ENCODE measurements around the gene RELL1.
"Not testable (repeated sequence)": the region's sequence is repeated elsewhere in the genome, so short reads cannot be mapped to it uniquely, and the experiment has no call there.

The RELL1 gene

DNA sequence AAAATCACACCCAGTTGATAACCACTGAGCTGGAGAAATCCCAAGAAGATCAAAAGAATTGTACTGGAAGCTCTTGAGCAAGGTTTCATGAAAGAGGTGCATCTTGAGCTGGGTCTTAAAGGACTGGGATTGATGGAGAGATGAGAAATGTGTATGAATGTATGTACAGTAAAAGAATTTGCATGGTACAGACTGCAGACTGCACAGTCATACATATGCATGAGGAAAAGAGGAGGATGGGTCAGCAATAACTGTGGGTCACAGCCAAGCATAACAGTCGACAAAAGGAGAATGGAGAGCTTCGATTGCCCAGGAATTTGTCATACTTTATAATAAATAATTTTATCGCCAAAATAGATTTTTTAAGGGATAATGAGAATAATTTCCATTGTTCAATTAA is 4.8 kb upstream of the RELL1 start:
- DNase-seq = no peak

DNA sequence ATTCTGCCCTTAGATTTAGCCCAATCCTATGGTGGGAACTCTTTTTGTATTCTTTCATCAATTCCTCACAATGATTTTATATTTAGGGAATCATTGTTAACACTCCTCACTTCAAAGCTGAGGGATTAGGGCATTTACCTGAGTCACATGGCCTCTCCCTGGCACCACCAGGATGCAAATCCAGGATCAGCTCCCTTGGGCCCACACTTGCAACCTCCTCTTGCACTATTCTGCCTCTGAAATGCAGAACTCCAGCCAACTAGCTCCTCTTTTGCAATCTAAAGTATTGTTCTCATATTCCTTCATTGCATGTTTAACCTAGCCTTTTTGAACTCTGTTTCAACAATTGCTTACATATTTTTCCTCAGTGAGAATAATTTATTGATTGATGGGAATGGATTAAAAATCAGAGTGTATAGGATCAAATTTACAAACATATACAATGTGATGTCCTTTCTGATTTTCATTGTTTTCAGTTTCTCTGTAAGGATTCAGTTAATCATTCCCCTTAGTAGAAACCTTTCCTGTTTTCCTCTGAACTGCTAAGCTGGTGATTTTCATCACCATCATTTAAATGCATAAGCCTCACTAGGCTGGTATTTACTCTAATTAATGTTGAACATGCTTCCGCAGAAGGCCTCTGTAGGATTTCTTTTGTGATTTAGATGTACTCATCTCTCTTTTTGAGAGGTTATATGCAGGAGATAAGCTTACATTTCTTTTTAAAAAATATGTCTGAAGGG is 3.3 kb upstream of the RELL1 start:
- DNase-seq = no peak

DNA sequence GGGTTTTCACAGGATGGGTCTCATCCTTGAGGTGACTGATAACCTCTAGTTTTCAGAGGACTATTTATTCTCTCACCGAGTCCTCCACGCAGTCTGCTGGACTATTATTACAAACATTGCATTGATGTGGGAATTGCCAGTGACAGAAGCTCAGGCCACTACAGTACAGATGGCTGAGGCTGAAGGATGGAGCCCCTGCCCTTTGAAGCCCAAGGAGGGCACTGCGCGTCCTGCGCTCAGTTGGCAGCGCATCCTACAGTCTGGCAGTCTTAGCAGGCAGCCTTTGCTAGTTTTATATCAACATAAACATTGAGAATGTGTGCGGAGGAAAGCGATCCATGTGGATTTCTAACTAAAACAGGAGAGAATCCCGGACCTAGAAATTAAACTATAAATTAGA is 1.5 kb upstream of the RELL1 start:
- DNase-seq = no peak

DNA sequence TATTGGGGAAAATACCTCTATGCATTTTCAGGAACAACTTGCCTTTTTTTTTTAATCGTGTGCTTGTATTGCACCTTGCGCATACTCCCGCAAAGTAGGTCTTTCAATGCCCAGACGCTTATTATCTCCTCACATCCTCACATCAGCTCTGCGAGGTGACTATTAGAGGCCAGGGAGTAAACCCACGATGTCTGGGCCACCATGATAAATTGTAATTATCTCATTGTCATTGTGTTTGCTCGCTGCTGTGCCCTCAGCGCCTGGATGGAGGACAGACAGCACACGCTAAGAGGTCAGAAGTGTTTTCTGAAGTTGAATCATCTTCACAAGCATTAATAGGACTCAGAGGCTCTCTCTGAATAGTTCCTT is 1.0 kb upstream of the RELL1 start:
- DNase-seq = no peak

DNA sequence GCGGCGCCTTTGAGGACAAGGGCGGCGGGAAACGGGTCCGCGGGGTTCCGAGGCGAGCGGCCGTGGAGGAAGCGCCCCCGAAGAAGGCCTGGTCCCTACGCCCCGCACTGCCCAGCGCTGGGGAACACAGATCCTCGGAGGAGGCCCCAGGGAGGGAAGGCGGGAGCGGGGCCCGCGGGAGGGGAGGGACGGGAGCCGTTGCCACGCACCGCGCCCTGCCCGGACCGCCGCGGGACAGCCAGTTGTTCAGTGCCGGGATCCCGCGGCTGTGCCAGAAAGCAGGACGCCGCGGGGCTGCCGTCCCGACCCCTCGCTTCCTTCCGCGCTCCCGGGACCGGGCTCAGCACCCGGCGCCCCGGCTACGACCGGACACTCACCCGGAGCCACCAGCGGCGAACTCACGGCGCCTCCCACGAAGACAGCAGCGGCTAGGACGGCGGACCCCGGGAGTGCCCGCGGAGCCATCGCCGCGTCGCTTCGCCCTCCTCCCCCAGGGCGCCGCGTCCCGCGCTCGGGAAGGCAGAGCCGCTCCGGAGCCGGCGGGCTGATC is 278 bp downstream of the RELL1 start:
- no peak for DNase-seq

DNA sequence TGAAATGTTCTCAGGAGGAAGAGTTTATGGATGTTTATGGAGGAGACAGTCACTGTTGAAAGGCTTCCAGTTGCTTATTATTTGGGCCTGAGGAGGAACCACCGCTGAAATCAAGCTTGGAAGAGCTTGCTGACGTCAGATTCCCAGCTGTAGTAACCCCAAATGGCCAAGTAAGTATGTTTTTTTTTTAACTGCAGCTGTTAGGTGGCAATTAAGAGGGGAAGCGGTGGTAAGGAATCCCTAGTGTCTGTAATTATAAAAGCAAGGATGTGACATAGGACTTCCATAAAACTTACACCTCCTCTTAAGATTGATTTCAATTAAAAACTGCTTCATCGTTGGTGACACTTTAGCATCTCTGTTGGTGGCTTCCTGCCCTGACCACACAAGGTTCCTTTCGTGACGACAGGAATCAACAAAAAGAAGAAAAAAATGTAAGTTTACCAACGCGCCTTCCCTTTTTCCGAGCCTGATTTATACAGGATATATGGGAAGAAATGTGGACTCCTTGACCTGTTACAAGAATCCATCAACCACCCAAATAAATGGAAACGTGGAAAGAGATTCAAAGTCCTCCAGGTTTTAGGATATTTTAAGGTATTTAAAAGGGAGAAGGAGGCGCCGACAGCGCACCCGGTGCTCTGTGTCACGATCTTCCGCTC is 884 bp downstream of the RELL1 start:
- no peak for DNase-seq

DNA sequence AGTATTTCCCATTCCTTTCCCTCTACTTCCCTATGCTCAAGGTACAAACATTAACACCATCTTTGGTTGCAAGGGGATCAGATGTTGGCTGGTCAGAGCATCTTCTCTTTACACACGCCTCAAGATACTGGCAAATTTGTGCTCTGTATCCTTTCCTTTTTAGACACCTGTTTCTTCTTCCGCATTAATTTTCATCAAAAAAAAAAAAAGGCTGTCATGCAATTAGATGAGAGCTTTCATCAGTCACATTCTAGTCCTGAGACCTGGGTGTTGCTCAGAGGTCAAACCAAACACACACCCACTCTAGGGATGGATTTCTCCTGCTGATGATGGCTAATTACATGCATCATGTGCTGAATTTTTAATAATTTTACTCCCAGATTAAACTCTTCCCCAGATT is 2.0 kb downstream of the RELL1 start:
- DNase-seq = no peak

DNA sequence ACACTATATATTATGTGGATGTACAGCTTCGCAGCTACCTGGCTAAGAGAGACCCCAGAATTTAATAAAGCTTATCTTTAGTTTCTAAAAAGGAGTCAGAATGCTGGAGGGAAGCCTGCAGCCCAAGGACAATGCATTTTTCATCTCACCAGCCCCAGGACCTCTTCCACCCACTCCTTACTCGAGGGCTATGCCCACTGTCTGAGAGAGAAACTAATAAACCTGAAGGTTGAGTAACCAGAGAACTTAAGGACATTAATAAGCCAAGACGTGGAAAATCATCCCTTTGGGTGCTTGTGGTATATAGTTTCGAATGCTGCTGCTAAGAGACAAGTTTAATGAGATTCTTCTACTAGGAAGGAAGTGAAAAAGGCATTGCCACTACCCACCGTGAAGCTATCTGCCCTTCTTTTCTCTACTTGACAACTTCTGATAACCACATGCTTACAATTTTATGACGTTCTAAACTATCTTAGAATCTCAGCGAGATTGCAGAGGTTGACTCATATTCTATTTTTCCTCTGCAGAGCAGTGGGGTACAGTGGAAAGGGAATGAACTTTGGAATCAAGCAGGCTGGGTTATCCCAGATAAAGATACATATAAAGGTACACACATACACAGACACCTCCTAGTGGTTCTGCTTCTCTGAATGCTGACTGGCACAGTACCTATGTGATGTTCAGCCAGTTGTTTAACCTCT is 3.3 kb downstream of the RELL1 start:
- no peak for DNase-seq

DNA sequence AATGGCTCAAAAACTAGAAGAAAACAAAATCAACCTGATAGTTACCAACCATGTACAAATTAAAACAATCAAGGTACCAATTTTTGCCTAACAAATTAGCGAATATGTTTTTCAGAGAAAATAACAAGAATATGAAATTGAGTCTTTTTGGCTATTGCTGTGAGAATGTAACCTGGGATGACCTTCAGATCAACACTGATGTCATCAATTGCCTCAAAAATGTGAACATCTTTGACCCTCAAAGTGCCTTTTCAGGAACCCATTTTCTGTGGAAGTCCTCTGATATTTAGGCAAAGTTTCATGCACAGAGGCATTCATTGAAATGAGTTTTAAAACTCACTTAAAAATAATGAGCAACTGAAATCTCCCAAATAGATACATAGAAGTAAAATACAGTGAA is 6.1 kb downstream of the RELL1 start:
- no peak for DNase-seq

DNA sequence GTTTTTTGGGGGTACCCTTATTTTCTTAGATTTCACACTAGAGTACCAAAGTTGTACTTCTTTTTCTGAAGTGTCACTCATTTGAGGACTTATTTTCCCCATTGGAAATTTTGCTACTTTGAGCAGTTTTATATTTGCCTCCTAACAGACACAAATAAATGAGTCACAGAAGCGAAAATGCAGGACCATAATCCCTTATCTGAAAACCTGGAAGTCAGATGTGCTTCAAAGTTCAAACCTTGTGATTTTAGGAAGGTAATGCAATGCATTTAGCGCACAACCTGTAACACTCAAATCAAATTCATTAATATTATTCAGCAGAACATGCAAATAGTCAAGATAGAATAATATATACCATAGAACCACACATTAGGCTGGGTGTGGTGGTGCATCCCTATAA is 6.9 kb downstream of the RELL1 start:
- DNase-seq = no peak

DNA sequence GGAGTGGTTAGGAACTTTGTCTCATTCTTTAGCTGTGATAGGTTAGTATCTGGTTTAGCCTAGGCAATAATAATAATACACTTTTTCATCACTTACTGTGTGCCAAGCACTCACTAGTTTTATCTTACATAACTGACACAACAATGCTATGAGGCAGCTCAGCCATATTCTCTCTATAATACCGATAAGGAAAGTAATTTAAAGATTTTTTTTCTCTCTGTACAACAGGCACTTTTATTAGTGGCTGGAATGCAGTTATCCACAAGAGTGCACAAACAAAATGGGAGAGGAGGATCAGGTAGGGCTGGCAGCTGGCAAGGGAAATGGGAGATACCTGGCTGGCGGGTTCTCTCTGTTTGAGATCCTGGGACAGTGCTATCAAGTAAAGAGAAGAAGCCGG is 7.6 kb downstream of the RELL1 start:
- DNase-seq = no peak

DNA sequence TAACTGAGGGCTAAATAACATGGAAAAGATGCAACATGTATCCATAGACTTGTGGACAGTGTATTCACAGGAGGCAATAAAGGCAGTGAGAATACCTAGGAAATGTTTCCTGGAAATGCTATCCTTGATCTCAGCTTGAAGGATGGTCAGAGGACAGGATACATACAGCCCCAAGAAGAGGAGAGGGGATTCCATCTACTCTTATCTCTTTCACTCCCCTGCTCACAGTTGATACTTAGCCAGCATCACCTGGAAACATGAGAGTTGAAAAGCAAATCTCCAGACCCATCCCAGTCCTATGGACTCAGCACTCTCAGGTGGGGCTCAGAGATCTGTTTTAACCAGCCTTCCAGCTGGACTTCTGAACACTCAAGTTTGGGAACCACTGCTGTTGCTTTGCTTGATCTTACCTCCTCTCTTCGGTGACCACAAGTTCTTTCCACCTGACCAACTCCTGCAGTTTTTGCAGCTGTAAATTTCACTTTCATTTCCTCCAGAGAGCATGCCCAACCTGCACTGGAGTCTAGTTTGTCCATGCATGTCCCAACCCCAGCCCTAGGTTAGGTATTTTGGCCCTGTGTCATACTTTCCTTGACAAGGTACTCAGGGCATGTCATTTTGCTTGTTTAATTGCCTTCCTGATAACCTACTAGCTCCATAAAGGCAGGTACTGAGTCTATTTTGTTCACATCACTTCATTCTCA is 10.4 kb downstream of the RELL1 start:
- DNase-seq = no peak

DNA sequence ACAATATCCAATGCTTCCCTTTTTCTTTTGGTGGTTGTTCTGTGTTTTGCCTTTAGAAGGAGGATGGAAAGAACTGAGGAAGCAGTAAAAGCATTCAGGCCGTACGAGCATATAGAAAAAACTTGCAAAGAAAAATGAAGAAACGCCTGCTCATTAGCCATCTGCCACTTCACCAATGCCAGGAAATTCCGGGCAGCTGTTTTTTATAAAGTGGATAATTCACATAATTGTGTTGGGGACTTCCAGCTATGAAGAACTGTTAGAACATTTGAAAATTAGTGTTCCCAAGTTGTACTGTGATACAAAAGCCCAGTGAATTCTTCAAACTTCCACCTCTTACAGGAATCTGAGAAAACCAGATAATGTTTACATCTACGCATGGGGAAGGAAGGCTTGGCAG is 11.7 kb downstream of the RELL1 start:
- no peak for DNase-seq

DNA sequence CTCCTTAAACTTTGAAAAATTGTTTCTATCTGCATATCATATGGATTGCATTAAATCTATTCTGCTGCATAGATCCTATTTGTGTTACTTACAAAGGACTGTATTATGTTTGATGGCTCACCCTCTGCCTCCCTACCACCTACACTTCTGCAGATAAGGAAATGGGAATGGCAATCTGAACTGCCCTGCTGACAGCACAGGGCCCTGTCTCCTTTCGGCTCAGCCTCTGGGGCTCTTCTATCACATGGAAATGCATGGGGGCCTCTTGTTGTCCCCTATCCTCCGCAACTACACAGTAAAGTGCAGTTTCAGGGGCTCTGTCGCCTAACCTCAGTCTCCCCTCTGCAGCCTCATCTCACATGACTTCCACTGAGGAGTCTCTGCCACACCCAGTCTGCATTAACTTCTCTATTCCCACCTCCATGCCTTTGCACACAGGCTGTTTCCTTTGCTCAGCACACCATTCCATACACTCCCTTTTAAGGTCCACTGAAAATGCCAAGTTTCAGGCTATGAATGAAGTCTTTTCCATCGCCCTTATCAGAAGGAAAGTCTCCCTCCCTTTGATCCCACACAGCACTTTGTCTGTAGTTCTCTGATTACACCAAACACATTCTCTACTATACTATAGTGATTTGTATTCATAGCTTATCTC is 12.5 kb downstream of the RELL1 start:
- no peak for DNase-seq

DNA sequence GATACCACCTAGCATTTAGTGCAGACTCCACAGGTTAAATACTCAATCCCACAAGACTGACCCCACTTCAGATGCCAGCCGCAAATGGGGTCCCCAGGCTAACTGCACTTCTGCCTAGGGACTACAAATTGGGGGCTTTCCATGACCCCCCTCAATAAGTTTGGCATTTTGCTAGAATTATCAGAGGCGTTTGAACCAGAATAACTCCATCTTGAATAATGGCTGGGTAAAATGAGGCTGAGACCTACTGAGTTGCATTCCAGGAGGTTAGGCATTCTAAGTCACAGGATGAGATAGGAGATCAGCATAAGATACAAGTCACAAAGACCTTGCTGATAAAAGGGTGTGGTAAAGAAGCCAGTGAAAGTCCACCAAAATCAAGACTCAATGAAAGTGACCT is 15.1 kb downstream of the RELL1 start:
- no peak for DNase-seq

DNA sequence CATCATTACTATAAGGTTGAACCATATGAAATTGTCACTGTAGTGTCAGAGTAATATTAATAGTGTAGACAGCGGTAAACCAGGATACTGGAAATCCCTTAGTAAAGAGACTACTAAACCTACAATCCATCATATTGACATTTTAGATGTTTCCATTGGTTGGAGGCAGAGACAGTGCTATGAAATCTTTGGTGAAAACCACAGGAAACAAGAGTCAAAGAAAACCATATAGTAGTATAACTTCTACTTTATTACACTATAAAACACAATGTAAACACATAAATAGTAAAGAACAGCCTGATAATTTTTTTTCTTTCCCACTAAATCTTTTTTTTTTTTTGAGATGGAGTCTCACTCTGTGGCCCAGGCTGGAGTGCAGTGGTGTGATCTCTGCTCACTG is 15.9 kb downstream of the RELL1 start:
- DNase-seq = no peak

DNA sequence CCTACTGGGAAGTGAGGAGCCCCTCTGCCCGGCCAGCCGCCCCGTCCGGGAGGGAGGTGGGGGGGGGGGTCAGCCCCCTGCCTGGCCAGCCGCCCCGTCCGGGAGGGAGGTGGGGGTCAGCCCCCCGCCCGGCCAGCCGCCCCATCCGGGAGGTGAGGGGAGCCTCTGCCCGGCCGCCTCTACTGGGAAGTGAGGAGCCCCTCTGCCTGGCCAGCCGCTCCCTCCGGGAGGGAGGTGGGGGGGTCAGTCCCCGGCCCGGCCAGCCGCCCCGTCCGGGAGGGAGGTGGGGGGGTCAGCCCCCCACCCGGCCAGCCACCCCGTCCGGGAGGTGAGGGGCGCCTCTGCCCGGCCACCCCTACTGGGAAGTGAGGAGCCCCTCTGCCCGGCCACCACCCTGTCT is 17.1 kb downstream of the RELL1 start:
- DNase-seq = not testable (repeated sequence)

DNA sequence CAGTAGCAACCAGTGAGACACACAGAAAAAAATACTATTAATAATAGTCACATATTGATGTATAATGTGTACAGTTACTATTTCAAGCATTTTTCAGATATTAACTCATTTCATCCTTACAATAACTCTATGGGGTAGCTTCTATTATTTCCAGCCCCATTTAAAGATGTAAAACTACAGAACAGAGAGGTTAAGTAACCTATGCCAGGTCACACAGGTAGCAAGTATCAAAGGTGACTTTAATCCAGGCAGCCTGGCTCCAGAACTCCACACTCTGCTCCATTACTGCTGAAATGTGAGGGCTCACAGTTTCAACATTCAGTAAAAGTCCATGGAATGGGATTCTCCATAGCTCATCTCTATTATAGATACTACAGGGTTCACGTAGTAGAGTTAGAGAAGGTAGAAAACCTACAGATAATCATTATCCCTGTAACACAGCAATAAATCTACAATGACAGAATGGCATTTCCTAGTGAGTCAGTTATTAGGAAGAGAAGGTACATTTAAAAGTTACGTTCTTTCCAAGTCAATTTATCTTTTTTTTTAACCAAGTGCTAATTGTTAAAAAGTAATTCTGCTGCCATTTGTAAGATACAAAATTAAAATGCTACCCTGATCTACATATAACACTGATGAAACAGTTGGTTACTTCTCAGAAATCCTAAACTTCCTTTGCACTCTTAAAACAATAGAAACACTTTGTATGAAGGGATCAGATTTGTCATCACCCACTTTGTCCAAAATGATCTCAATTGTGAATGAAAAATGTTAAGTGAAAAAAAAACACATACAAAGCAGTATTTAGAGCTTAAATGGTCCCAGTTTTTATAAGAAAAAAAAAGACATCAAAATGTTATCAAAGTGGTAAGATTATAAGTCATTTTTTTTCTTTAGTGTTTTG is 18.7 kb downstream of the RELL1 start:
- DNase-seq = no peak

DNA sequence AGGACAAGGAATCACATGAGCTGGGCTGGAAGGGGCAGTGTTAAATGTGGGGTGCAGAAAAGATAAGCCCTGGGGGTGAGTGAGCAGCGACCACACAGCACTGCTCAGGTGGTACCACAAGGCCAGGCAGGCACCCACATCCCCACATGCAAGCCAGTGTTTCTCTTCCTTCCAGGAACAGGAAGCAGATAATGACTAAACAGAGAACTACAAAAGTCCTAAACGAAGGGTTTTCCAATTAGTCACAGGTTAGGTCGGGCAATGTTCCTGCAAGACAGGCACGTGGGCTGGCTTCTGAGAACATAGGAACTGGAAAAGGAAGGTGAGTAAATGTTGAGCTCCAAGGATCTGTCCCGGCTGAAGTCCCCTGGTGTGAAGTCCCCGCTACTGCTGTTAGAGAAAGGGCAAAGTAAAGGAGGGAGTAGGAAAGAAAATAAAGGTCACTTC is 19.5 kb downstream of the RELL1 start:
- no peak for DNase-seq

DNA sequence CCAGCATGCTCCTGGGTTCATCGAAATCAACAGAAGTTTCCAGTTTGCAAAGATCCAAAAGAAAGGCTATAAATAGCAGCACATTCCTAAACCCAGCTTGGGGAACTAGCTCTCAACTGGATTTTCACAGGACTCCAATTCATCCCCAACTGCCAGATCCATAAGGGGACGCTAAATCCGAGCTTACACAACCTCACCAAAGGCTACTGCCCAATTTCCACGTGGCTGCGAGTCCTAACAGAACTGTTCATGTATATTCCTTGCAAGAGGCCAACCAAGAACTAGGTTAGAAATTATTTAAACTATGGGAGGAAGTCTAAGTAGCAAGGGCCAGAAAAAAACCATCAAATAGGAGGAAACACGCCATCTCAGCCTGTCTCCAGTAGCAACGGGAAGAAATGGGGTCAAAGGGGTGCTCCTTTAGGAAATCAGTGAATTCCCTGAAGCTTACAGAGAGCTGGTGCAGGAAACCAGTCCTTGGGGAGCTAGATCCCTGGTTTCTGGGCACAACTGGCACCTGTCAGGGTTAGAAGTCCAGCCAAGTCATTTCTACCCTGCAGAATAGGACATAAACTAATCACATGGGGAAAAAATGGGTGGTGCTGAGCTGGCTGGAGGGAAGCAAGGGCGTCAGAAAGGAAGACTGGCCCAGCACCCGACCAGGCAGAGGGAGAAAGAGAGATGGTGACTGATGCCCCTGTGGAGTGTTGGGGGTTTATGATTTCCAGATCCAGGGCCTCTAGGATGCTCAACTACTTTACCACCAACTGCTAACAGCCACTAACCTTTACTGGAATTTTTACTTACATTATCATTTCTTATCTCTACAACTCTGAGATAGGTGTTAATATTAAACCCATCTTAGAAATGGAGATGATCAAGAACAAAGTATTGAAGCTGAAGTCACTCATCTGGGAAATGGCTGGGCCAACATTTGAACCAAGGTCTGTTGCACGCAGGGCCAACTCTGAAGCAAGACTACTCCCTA is 20.5 kb downstream of the RELL1 start:
- DNase-seq = no peak
